NT2/D1 (cell line): ENCODE measurements around the gene HEATR5A.

Experiments used
- SUZ12 ChIP-seq: IDR thresholded peaks from 2 replicates; pipeline ENCODE4 v1.6.1; 2011; ENCODE audit not compliant: insufficient read length, insufficient read depth; ENCODE audit errors: extremely low read depth
- YY1 ChIP-seq: IDR thresholded peaks from 2 replicates; pipeline ENCODE4 v1.6.1; 2011; ENCODE audit not compliant: insufficient read length, insufficient read depth
- ZNF274 ChIP-seq: IDR thresholded peaks from 2 replicates; pipeline ENCODE4 v1.6.1; 2011; ENCODE audit warnings: mild to moderate bottlenecking, low read depth, low read length

GRCh38 chr14:31261859-31262731, 158.3 kb downstream of the HEATR5A start:
- TF ChIP-seq YY1 (no peak), SUZ12 (no peak), ZNF274 (no peak; the same call in 1 of the 2 replicates)
